HepG2 (cell line): Measurements from ENCODE around the gene ATP2C2. TPM values are rescaled to one million over a fixed set of nuclear protein-coding genes. Genes with fewer than 3 reads are reported as not detected.
"Not testable (repeated sequence)": the region's sequence is repeated elsewhere in the genome, so short reads cannot be mapped to it uniquely, and the experiment has no call there.

Experiments used
- ATAC-seq: fragments of 200-7000 bp; cut with Tn5 transposase; 3 replicates; pipeline ENCODE4 v1.9.1; 2020; ENCODE audit warnings: mild to moderate bottlenecking, moderate library complexity
- BruUV-seq: library from RNA; stranded (reverse); fragments of 400-500 nt; replicated peaks from 2 replicates; lab custom pipeline; 2021; lab: Mats Ljungman, UMichigan
- CTCF ChIA-PET: fragments of 300-600 bp; formaldehyde crosslinking; extraction: SDS; loops from one replicate; lab custom pipeline; 2021; ENCODE audit warnings: low total read pairs, inconsistent platforms, low intra/inter-chr PET ratio; lab: Yijun Ruan, JAX
- POLR2A ChIA-PET: fragments of 350-600 bp; sonication (Branson Sonifier 250); formaldehyde crosslinking; loops from one replicate; lab custom pipeline; 2020; ENCODE audit warnings: antibody characterized with exemption, inconsistent platforms; lab: Yijun Ruan, JAX
- DNase-seq: peaks from one replicate; pipeline ENCODE4 v3.0.0-alpha.2; 2015; ENCODE audit warnings: low spot score
- FAIRE-seq: peaks from 3 replicates; lab custom pipeline; 2011; peaks lifted over from hg19 to GRCh38; lab: Jason Lieb, UNC
- H2AFZ ChIP-seq: one replicate; pipeline ENCODE4 v1.6.1; 2011; ENCODE audit warnings: low read length, inconsistent platforms
- H3K27ac ChIP-seq: fragments of 300-600 bp; 3 replicates; pipeline ENCODE4 v1.8.0; 2011; ENCODE audit warnings: mixed run types, mild to moderate bottlenecking, mixed read lengths, low read length, inconsistent platforms; ENCODE audit not compliant: insufficient read depth; ENCODE audit errors: extremely low read length
- H3K27me3 ChIP-seq, 2 experiments: fragments of 200-600 bp in 1 of 2; 2 replicates in 1 of 2; 3 replicates in 1 of 2; pipeline versions ENCODE4 v1.6.0 to v1.8.0; 2011; ENCODE audit warnings: low read length in 2 of 2, mild to moderate bottlenecking in 2 of 2, moderate library complexity in 2 of 2, inconsistent platforms in 1 of 2; ENCODE audit not compliant: insufficient read depth in 2 of 2, control insufficient read depth in 1 of 2
- H3K36me3 ChIP-seq, 2 experiments: fragments of 200-600 bp in 1 of 2; replicated peaks in 1 of 2; 2 replicates in 1 of 2; 3 replicates in 1 of 2; pipeline versions ENCODE4 v1.5.1 to v1.8.0; 2011; ENCODE audit warnings: low read length in 2 of 2, inconsistent platforms in 1 of 2; ENCODE audit not compliant: insufficient read depth in 2 of 2, control insufficient read depth in 1 of 2
- H3K4me1 ChIP-seq: 2 replicates; pipeline ENCODE4 v1.5.1; 2012; ENCODE audit warnings: low read length, inconsistent platforms; ENCODE audit not compliant: insufficient read depth
- H3K4me2 ChIP-seq: 2 replicates; pipeline ENCODE4 v1.6.0; 2011; ENCODE audit warnings: low read depth, low read length, inconsistent platforms
- H3K4me3 ChIP-seq, 3 experiments: fragments of 200-600 bp in 1 of 3; sonication (generic), shearing (Covaris generic) in 1 of 3; replicated peaks in 1 of 3; 2 replicates each; pipeline ENCODE4 v1.5.1; 2011 to 2016; ENCODE audit warnings: low read length in 3 of 3, inconsistent platforms in 2 of 3, low read depth in 2 of 3, mild to moderate bottlenecking in 2 of 3, control low read depth in 1 of 3, mixed read lengths in 1 of 3; ENCODE audit not compliant: insufficient read depth in 1 of 3
- H3K79me2 ChIP-seq: one replicate; pipeline ENCODE4 v1.6.1; 2011; ENCODE audit warnings: low read length, inconsistent platforms; ENCODE audit not compliant: insufficient read depth
- H3K9ac ChIP-seq: 2 replicates; pipeline ENCODE4 v1.6.0; 2011; ENCODE audit warnings: mild to moderate bottlenecking, low read depth, low read length, inconsistent platforms; ENCODE audit not compliant: insufficient read depth
- H3K9me3 ChIP-seq: 2 replicates; pipeline ENCODE4 v1.5.1; 2012; ENCODE audit warnings: mild to moderate bottlenecking, low read length
- H4K20me1 ChIP-seq: 2 replicates; pipeline ENCODE4 v1.6.0; 2011; ENCODE audit warnings: inconsistent platforms, mild to moderate bottlenecking, low read length, moderate library complexity; ENCODE audit not compliant: insufficient read depth
- ATF1 ChIP-seq: IDR thresholded peaks from 2 replicates; pipeline ENCODE4 v1.6.1; 2016; ENCODE audit warnings: mild to moderate bottlenecking, control low read depth
- KAT7 ChIP-seq: IDR thresholded peaks from 2 replicates; pipeline ENCODE4 v1.6.1; 2018; ENCODE audit warnings: borderline replicate concordance, missing compliant biosample characterization
- SOX6 ChIP-seq, 2 experiments: fragments of 450-650 bp in 1 of 2; sonication (generic) in 1 of 2; formaldehyde crosslinking in 1 of 2; IDR thresholded peaks; 2 replicates each; pipeline versions ENCODE4 v1.4.0 to v1.6.1; 2017 to 2020; ENCODE audit warnings: antibody characterized with exemption in 1 of 2, mild to moderate bottlenecking in 1 of 2, missing genetic modification reagents in 1 of 2
- ZNF510 ChIP-seq: sonication (generic); formaldehyde crosslinking; IDR thresholded peaks from 2 replicates; pipeline ENCODE4 v1.4.0; 2020; ENCODE audit warnings: low read depth, mild to moderate bottlenecking, missing genetic modification reagents
- WGBS: methylation state at CpG from one replicate; pipeline ENCODE4 v1.1.6; 2017; ENCODE audit warnings: low lambda C conversion rate; 5-methylcytosine and 5-hydroxymethylcytosine counted together
- in situ Hi-C: cut with HindIII; loops from 2 replicates; pipeline ENCODE4 v1.10.0; 2017; ENCODE audit warnings: low pct_unique_long_range_greater_than_20kb; ENCODE audit not compliant: extremely low pct_ligation_motif_present
- intact Hi-C: fragments of 100-400 bp; cut with micrococcal nuclease; formaldehyde crosslinking; loops from one replicate; pipeline ENCODE4 v1.10.0; 2022; ENCODE audit not compliant: unreplicated experiment
- polyA plus RNA-seq, 8 experiments: library from polyadenylated mRNA; depleted of rRNA in 3 of 8; stranded (reverse) in 7 of 8; unstranded in 1 of 8; fragments of >200 nt; fragmentation: Illumina TruSeq in 4 of 8; extraction: Trizol in 4 of 8; gene quantifications; 2 replicates each; pipeline versions ENCODE4 v1.2.1 to v1.2.3, GENCODE V29; 2011 to 2016; ENCODE audit warnings: low read depth in 4 of 8, missing spikeins in 1 of 8, mixed read lengths in 1 of 8; ENCODE audit not compliant: insufficient read depth in 1 of 8
- total RNA-seq, 5 experiments: library from RNA; depleted of rRNA; stranded (reverse); fragments of >200 nt; fragmentation: Illumina TruSeq; extraction: Trizol; gene quantifications; 2 replicates each; pipeline ENCODE4 v1.2.3, GENCODE V29; 2016; ENCODE audit warnings: low read depth in 1 of 5
- TF ChIP-seq, protein P1 (sequence below): sonication (generic); formaldehyde crosslinking; IDR thresholded peaks from 2 replicates; pipeline ENCODE4 v1.8.0; 2022; ENCODE audit warnings: mild to moderate bottlenecking, missing genetic modification reagents
- TF ChIP-seq, protein P2 (sequence below): sonication (generic); formaldehyde crosslinking; IDR thresholded peaks from 2 replicates; pipeline ENCODE4 v1.4.0; 2020; ENCODE audit warnings: mild to moderate bottlenecking, missing genetic modification reagents
- TF ChIP-seq, protein P3 (sequence below): IDR thresholded peaks from 2 replicates; pipeline ENCODE4 v1.6.1; 2012; ENCODE audit warnings: low read depth, low read length, improper control_type of control experiment

Gene ATP2C2
- total and polyA plus RNA-seq, 2 of the 13 experiments (the other 11 are each of a cell fraction or from before 2014, with no cell fraction given), result 0.07 TPM; not detected in 1

DNA sequence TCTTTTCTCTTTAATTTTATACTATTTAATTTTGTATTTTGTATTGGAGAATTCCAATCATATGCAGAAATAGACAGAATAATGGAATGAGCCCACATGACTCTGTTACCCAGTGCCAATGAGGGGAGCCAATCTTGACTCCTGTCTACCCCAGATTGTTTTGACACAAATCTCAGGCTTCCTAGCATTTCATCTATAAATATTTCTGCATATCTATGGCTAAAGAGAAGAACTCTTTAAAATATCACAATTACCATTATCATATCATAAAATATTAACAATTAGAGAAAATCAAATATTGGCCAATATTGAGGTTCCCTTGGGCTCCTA, 23.7 kb downstream of the ATP2C2 start:
- ChIA-PET POLR2A (no interaction called here), CTCF (no interaction called here)
- no peak overlapping the region for H3K9ac ChIP-seq
- no peak overlapping the region for H3K27ac ChIP-seq
- H3K4me2 ChIP-seq, result no peak overlapping the region
- no TSS peak for BruUV-seq
- DNase-seq (no peak), ATAC-seq (no peak), FAIRE-seq (no peak)
- H3K27me3 ChIP-seq, result peaks cover 1 to 28% of the 10 kb centered on the region in 2 experiments; a peak in 4 of 5 replicates
- in situ Hi-C loops (no loop called here), intact Hi-C loops (no loop called here)
- no peak for TF ChIP-seq KAT7 (CRISPR knock-in tag)
- TF ChIP-seq, protein P1, sequence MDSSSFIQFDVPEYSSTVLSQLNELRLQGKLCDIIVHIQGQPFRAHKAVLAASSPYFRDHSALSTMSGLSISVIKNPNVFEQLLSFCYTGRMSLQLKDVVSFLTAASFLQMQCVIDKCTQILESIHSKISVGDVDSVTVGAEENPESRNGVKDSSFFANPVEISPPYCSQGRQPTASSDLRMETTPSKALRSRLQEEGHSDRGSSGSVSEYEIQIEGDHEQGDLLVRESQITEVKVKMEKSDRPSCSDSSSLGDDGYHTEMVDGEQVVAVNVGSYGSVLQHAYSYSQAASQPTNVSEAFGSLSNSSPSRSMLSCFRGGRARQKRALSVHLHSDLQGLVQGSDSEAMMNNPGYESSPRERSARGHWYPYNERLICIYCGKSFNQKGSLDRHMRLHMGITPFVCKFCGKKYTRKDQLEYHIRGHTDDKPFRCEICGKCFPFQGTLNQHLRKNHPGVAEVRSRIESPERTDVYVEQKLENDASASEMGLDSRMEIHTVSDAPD (CRISPR knock-in tag), result no peak
- TF ChIP-seq, protein P2, sequence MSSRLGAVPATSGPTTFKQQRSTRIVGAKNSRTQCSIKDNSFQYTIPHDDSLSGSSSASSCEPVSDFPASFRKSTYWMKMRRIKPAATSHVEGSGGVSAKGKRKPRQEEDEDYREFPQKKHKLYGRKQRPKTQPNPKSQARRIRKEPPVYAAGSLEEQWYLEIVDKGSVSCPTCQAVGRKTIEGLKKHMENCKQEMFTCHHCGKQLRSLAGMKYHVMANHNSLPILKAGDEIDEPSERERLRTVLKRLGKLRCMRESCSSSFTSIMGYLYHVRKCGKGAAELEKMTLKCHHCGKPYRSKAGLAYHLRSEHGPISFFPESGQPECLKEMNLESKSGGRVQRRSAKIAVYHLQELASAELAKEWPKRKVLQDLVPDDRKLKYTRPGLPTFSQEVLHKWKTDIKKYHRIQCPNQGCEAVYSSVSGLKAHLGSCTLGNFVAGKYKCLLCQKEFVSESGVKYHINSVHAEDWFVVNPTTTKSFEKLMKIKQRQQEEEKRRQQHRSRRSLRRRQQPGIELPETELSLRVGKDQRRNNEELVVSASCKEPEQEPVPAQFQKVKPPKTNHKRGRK (CRISPR knock-in tag), result no peak
- TF ChIP-seq SOX6 (IDR thresholded peaks at IDR 0.05), result no peak
- TF ChIP-seq SOX6 (CRISPR knock-in tag; IDR thresholded peaks at IDR 0.05), result no peak
- TF ChIP-seq ZNF510 (CRISPR knock-in tag), result no peak
- TF ChIP-seq, protein P3, sequence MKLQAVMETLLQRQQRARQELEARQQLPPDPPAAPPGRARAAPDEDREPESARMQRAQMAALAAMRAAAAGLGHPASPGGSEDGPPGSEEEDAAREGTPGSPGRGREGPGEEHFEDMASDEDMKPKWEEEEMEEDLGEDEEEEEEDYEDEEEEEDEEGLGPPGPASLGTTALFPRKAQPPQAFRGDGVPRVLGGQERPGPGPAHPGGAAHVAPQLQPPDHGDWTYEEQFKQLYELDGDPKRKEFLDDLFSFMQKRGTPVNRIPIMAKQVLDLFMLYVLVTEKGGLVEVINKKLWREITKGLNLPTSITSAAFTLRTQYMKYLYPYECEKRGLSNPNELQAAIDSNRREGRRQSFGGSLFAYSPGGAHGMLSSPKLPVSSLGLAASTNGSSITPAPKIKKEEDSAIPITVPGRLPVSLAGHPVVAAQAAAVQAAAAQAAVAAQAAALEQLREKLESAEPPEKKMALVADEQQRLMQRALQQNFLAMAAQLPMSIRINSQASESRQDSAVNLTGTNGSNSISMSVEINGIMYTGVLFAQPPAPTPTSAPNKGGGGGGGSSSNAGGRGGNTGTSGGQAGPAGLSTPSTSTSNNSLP, result no peak
- no peak for TF ChIP-seq ATF1 (CRISPR knock-in tag)
- H3K9me3 ChIP-seq, result no peaks in the 10 kb centered on the region
- no peak overlapping the region for H2AFZ ChIP-seq
- H3K79me2 ChIP-seq, result no peaks in the 10 kb centered on the region
- no peaks in the 10 kb centered on the region for H3K4me1 ChIP-seq
- H4K20me1 ChIP-seq, result no peaks in the 10 kb centered on the region
- H3K4me3 ChIP-seq, result no peak overlapping the region
- H3K36me3 ChIP-seq, result no peaks in the 10 kb centered on the region

DNA sequence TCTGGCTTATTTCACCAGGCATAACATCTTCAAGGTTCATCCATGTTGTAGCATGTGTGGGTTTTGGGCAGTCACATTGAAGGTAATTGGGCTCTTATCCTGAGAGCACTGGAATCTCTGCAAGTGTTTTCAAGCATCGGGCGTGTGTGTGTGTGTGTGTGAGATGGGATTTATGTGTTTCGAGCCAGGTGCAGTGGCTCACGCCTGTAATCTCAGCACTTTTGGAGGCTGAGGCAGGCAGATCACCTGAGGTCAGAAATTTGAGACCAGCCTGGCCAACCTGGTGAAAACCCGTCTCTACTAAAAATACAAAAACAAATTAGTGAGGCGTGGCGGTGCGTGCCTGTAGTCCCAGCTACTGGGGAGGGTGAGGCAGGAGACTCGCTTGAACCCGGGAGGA, 27.7 kb downstream of the ATP2C2 start:
- DNase-seq, H3K4me3 ChIP-seq, POLR2A ChIA-PET, H2AFZ ChIP-seq, H3K4me2 ChIP-seq, H3K36me3 ChIP-seq, H4K20me1 ChIP-seq, intact Hi-C loops, H3K4me1 ChIP-seq, H3K9ac ChIP-seq, FAIRE-seq, BruUV-seq, in situ Hi-C loops, H3K9me3 ChIP-seq, ATAC-seq, H3K79me2 ChIP-seq, H3K27ac ChIP-seq, CTCF ChIA-PET: not testable (repeated sequence)
- 54% methylated on average over 10 of the region's 10 CpGs for WGBS
- peaks cover 1 to 24% of the 10 kb centered on the region in 2 experiments; a peak in 4 of 5 replicates for H3K27me3 ChIP-seq
